SU-DHL-6 (cell line): ENCODE data around the gene NRG3.

Experiments used
- H2AFZ ChIP-seq: fragments of 200-600 bp; sonication (generic); 2 replicates; pipeline ENCODE4 v1.6.1; 2014; ENCODE audit warnings: low read depth, mild to moderate bottlenecking, moderate library complexity, mixed read lengths, antibody characterized with exemption, low read length; ENCODE audit not compliant: severe bottlenecking
- H3F3A ChIP-seq: fragments of 200-600 bp; shearing (Covaris generic); 2 replicates; pipeline ENCODE4 v1.6.0; 2016; ENCODE audit warnings: antibody characterized with exemption, mild to moderate bottlenecking; ENCODE audit not compliant: insufficient read depth
- H3K27ac ChIP-seq: fragments of 200-600 bp; sonication (generic); 2 replicates; pipeline ENCODE4 v1.5.1; 2016; ENCODE audit warnings: low read depth, mild to moderate bottlenecking, low read length, moderate library complexity, mixed read lengths
- H3K27me3 ChIP-seq: fragments of 200-600 bp; sonication (generic), shearing (Covaris generic); 2 replicates; pipeline ENCODE4 v1.6.0; 2014; ENCODE audit warnings: mild to moderate bottlenecking, low read length
- H3K36me3 ChIP-seq: fragments of 200-600 bp; sonication (generic); 2 replicates; pipeline ENCODE4 v1.6.1; 2014; ENCODE audit warnings: mild to moderate bottlenecking, low read length, mixed read lengths
- H3K4me2 ChIP-seq: fragments of 300-600, 200-600 bp; shearing (Covaris generic), sonication (generic); 2 replicates; pipeline ENCODE4 v1.6.0; 2014; ENCODE audit warnings: low read length, low read depth, mild to moderate bottlenecking; ENCODE audit not compliant: poor library complexity, severe bottlenecking
- H3K4me3 ChIP-seq: fragments of 200-600 bp; sonication (generic); 2 replicates; pipeline ENCODE4 v1.5.1; 2014; ENCODE audit warnings: antibody characterized with exemption, low read length, mild to moderate bottlenecking, mixed read lengths; ENCODE audit not compliant: insufficient read depth, poor library complexity, severe bottlenecking
- H3K79me2 ChIP-seq: fragments of 200-600 bp; sonication (generic); 2 replicates; pipeline ENCODE4 v1.6.1; 2014; ENCODE audit warnings: mild to moderate bottlenecking, low read length, moderate library complexity; ENCODE audit not compliant: insufficient read depth
- H3K9ac ChIP-seq: fragments of 200-600 bp; sonication (generic); 2 replicates; pipeline ENCODE4 v1.7.0; 2014; ENCODE audit warnings: mild to moderate bottlenecking, low read length
- H3K9me2 ChIP-seq: fragments of 200-600 bp; sonication (generic); replicated peaks from 2 replicates; pipeline ENCODE4 v1.6.1; 2014; ENCODE audit warnings: low read length; ENCODE audit not compliant: insufficient read depth
- H3K9me3 ChIP-seq: fragments of 200-600 bp; sonication (generic); 2 replicates; pipeline ENCODE4 v1.6.1; 2014; ENCODE audit warnings: low read length, mixed read lengths; ENCODE audit not compliant: insufficient read depth
- H4K20me1 ChIP-seq: fragments of 200-600 bp; sonication (generic); 2 replicates; pipeline ENCODE4 v1.6.1; 2014; ENCODE audit warnings: low read depth, mild to moderate bottlenecking, antibody characterized with exemption, low read length, moderate library complexity, mixed read lengths
- EZH2phosphoT487 ChIP-seq: fragments of 200-600 bp; sonication (generic), shearing (Covaris generic); conservative IDR thresholded peaks from 2 replicates; pipeline ENCODE4 v1.6.1; 2018; ENCODE audit warnings: mild to moderate bottlenecking, antibody characterized with exemption, low read length, moderate library complexity, mixed read lengths
- TF ChIP-seq, protein P1 (sequence below): fragments of 200-600 bp; sonication (generic); IDR thresholded peaks from one replicate; pipeline ENCODE4 v1.5.1; 2017; ENCODE audit warnings: antibody characterized with exemption, mild to moderate bottlenecking, low read length, moderate library complexity; ENCODE audit not compliant: insufficient read depth, poor library complexity, severe bottlenecking

Gene NRG3

GRCh38 chr10:82932451-82932850 lies 1057.5 kb downstream of the NRG3 start:
- TF ChIP-seq, protein P1, sequence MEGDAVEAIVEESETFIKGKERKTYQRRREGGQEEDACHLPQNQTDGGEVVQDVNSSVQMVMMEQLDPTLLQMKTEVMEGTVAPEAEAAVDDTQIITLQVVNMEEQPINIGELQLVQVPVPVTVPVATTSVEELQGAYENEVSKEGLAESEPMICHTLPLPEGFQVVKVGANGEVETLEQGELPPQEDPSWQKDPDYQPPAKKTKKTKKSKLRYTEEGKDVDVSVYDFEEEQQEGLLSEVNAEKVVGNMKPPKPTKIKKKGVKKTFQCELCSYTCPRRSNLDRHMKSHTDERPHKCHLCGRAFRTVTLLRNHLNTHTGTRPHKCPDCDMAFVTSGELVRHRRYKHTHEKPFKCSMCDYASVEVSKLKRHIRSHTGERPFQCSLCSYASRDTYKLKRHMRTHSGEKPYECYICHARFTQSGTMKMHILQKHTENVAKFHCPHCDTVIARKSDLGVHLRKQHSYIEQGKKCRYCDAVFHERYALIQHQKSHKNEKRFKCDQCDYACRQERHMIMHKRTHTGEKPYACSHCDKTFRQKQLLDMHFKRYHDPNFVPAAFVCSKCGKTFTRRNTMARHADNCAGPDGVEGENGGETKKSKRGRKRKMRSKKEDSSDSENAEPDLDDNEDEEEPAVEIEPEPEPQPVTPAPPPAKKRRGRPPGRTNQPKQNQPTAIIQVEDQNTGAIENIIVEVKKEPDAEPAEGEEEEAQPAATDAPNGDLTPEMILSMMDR: no peak
- no peak for TF ChIP-seq EZH2phosphoT487
- Histone ChIP-seq H4K20me1 (no peaks in the 10 kb centered on the region), H3K4me3 (no peak overlapping the region), H3K36me3 (no peaks in the 10 kb centered on the region), H2AFZ (no peak overlapping the region), H3K9me3 (no peaks in the 10 kb centered on the region), H3F3A (no peaks in the 10 kb centered on the region), H3K9me2 (no peaks in the 10 kb centered on the region), H3K27ac (no peak overlapping the region), H3K79me2 (no peaks in the 10 kb centered on the region), H3K4me2 (no peak overlapping the region), H3K27me3 (no peaks in the 10 kb centered on the region), H3K9ac (no peak overlapping the region)

- Histone ChIP-seq H2AFZ (no peak overlapping the region), H3K79me2 (no peaks in the 10 kb centered on the region), H3K9me3 (no peaks in the 10 kb centered on the region), H3K27ac (no peak overlapping the region), H4K20me1 (no peaks in the 10 kb centered on the region), H3K9me2 (no peaks in the 10 kb centered on the region), H3F3A (no peaks in the 10 kb centered on the region), H3K4me3 (no peak overlapping the region), H3K27me3 (no peaks in the 10 kb centered on the region), H3K36me3 (no peaks in the 10 kb centered on the region), H3K4me2 (no peak overlapping the region), H3K9ac (no peak overlapping the region)
- TF ChIP-seq, protein P1: no peak
- TF ChIP-seq EZH2phosphoT487: no peak
Observed at GRCh38 chr10:82934429-82934828, 1059.4 kb downstream of the NRG3 start.

GRCh38 chr10:82934947-82935346 lies 1060.0 kb downstream of the NRG3 start:
- H3K4me3 ChIP-seq: no peak overlapping the region
- no peaks in the 10 kb centered on the region for H3K9me2 ChIP-seq
- no peaks in the 10 kb centered on the region for H3F3A ChIP-seq

More at GRCh38 chr10:82934947-82935346, 1060.0 kb downstream of the NRG3 start:
- Histone ChIP-seq H4K20me1 (no peaks in the 10 kb centered on the region), H2AFZ (no peak overlapping the region), H3K4me2 (no peak overlapping the region), H3K36me3 (no peaks in the 10 kb centered on the region), H3K27me3 (no peaks in the 10 kb centered on the region), H3K9ac (no peak overlapping the region), H3K9me3 (no peaks in the 10 kb centered on the region), H3K79me2 (no peaks in the 10 kb centered on the region), H3K27ac (no peak overlapping the region)
- TF ChIP-seq EZH2phosphoT487: no peak
- TF ChIP-seq, protein P1: no peak
